Natural killer cell treated with Interleukin-12 subunit alpha and Interleukin-12 subunit beta and Interleukin-15 and Interleukin-18, amount 100 ng/mL, for 72 hours (primary cell): Measurements from ENCODE around the gene TNPO3. TPM values are rescaled to one million over a fixed set of nuclear protein-coding genes. Genes with fewer than 3 reads are reported as not detected.

Experiments used
- ATAC-seq, 2 donors: fragments of 150-1000 bp; cut with Tn5 transposase in 1 of 2; sonication (Bioruptor Pico), chemical (Tn5 transposase) in 1 of 2; 2 replicates each; pipeline ENCODE4 v1.10.0; 2021
- DNase-seq: peaks from one replicate; pipeline ENCODE4 v3.0.0; 2022; ENCODE audit warnings: low spot score
- H3K27ac Mint-ChIP-seq, 2 donors: 1 replicate in 1 of 2; 2 replicates in 1 of 2; pipeline ENCODE4 v1.8.0; 2022; ENCODE audit warnings: mixed read lengths in 2 of 2, mild to moderate bottlenecking in 1 of 2, moderate library complexity in 1 of 2
- H3K27me3 Mint-ChIP-seq, 2 donors: 1 replicate in 1 of 2; 2 replicates in 1 of 2; pipeline ENCODE4 v1.8.0; 2022; ENCODE audit warnings: mixed read lengths in 2 of 2
- H3K36me3 Mint-ChIP-seq: one replicate; pipeline ENCODE4 v1.8.0; 2022; ENCODE audit warnings: mixed read lengths
- H3K4me1 Mint-ChIP-seq, 2 donors: 1 replicate in 1 of 2; 2 replicates in 1 of 2; pipeline ENCODE4 v1.8.0; 2022; ENCODE audit warnings: low read depth in 2 of 2, mixed read lengths in 2 of 2, mild to moderate bottlenecking in 1 of 2
- H3K4me3 Mint-ChIP-seq: one replicate; pipeline ENCODE4 v1.8.0; 2022; ENCODE audit warnings: mixed read lengths
- H3K9me3 Mint-ChIP-seq: 2 replicates; pipeline ENCODE4 v1.8.0; 2022; ENCODE audit warnings: mixed read lengths
- total RNA-seq, 2 donors: library from RNA; stranded (reverse); gene quantifications; one replicate each; pipeline ENCODE4 v1.2.3, GENCODE V29; 2022

TNPO3 gene
- total RNA-seq, 2 donors from 2014 or later = 70.8 to 71.2 TPM

DNA sequence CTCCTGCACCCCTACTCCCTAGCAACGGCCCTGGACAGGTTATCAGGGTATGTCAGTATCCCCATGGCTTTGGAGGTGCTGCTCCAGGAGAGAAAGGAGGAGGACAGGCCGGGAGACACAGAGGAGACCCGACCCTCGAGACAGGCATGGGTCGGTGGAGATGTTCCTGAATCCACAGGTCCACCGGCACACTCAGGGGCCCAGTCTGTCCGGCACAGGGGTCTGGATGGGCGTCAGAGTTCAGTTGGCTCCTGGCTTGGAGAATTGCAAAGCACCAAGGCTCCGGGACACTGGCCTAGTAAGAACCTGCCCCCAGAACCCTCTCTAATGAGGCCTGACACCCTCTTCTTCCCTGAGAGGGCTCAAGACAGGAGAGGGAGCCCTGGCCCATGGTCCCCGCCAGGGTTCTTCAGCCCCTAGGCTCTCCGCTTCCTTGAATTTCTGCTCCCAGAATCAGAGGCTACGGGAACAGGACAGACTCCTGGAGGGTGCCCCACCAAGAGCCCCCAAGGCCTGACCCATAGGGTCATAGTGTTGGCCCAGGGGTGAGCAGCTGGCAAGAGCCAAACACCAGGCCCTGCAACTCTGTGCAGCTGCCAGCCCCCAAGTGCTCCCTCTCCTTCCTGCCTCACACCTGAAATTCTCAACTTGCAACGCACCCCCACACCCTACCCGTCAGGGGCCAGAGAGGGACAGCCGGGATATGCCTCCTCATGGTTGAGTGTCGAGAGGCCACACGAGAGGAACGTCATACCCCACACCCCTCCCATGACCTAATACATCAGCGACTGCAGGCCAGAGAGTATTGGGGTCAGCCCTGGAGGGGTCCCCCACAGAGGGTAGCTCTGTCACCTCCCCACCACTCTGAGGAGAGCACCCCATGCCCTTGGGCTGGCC is 122.7 kb downstream of the TNPO3 start:
- H3K27ac Mint-ChIP-seq = peak overlapping the region in 1 of 2 donors; percentile 9
- no peaks in the 10 kb centered on the region for H3K9me3 Mint-ChIP-seq
- H3K27me3 Mint-ChIP-seq = peaks cover 4 to 6% of the 10 kb centered on the region in 2 donors
- no peak overlapping the region for H3K4me3 Mint-ChIP-seq
- ATAC-seq (no peak), DNase-seq (no peak)
- H3K36me3 Mint-ChIP-seq = no peaks in the 10 kb centered on the region
- peaks cover 13 to 14% of the 10 kb centered on the region in 2 donors for H3K4me1 Mint-ChIP-seq

DNA sequence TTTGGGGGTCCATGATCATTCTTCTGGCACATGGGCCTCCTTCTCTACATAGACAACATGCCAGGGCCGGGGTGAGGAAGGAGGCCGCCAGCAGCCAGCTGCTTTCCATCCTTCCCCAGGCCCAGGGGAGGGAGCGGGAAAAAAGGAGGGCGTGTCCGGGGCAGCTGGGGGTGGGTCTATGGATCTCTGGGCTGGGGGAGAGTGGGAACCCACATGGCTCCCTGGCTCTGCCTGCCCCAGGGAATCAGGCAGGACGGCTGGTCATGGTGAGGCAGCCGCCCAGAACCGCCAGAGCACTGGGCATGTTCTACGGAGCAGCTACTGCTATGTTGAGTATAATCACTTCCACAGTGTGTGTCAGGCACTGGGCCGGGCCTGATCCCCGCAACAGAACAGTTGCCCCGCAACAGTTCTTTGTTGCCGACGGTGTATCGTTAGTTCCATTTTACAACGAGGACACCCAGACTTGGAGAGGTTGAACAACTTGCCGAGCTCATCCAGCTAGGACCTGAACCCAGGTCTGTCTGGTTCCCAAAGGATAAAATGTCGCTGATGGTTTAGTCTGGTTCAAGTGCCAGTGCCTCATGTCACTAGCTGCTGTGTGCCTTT is 123.6 kb downstream of the TNPO3 start:
- no peak for ATAC-seq
- Mint-ChIP-seq H3K36me3 (no peaks in the 10 kb centered on the region), H3K27ac (no peak overlapping the region), H3K9me3 (no peaks in the 10 kb centered on the region), H3K4me3 (no peak overlapping the region), H3K4me1 (peaks cover 8 to 9% of the 10 kb centered on the region in 2 donors), H3K27me3 (no peaks in the 10 kb centered on the region)
- DNase-seq = no peak

DNA sequence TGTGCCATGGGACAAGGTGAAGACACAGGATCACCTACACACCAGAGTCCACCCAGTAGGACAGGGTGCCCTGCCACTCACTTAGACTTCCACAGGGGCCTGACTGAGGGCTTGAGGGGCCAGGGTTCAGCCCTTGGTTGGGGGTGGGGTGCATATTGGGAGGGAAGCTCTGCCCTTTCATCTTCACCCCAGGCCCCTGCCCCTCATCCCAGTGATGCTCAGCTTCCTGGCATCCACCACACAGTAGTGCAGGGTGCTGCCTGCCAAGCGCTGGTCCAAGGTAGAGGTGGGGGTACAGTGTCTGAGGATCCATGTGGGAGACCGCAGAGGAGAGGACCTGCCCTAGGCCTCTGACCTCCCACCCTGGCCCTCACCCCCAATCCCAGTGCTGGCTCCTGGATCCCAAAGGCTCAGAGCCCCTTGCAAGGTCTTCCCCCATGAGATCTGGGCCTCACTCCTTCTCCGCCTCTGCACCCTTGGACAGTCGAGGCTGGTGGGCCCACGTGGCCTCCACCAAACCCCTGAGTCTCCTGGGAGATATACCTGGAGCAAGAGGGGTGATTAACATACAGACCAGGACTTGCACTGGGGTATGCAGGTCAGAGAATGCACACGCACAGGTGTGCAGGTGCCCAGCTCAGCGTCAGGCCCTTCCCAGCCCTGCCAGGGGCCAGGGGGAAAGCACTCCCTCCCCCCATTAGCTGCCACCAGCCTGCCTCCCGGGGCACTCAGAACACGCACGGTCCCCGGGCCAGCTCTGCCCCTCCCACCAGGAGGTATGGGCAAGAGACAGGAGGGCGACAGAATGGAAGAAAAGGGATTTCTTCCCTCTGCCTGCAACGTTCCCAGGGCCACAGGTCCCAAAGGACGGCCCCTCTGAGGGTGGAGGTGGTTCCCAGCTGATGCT is 125.8 kb downstream of the TNPO3 start:
- H3K4me1 Mint-ChIP-seq = peaks cover 6 to 8% of the 10 kb centered on the region in 2 donors
- no peak for DNase-seq
- H3K4me3 Mint-ChIP-seq = no peak overlapping the region
- H3K9me3 Mint-ChIP-seq = no peaks in the 10 kb centered on the region
- H3K27ac Mint-ChIP-seq = no peak overlapping the region
- no peak for ATAC-seq
- H3K27me3 Mint-ChIP-seq = no peaks in the 10 kb centered on the region
- no peaks in the 10 kb centered on the region for H3K36me3 Mint-ChIP-seq

DNA sequence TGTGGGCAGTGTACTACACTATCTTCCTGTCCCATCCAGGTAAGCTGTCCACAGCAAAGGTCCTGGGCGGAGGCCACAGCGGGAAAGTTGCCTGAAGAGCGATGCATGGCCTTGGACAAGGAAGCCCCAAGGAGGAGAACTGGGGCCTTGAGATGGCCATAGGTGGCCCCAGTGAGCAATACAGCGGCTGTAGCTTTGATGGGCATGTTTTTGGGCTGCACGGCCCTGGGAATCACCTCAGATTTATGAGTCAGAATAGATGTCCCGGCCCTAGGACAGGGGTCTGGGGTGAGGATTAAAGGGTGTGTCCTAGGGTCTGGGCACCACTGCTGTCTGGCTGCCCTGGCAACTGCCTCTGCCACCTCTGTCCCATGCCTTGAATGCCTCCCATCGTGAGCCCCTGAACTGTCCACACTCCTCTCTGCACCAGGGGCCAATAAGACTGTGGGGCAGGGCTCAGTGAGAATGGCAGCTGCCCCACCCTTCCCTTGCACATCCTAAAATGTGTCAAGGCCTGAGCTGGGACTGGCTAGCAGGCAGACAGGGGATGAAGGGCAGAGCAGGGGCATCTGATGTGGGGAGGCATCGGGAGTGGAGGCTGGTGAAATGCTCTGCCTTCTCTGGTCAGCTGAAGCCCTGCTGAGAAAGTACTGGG is 126.6 kb downstream of the TNPO3 start:
- Mint-ChIP-seq H3K4me1 (peaks cover 3 to 4% of the 10 kb centered on the region in 2 donors), H3K36me3 (no peaks in the 10 kb centered on the region), H3K27me3 (no peaks in the 10 kb centered on the region), H3K4me3 (no peak overlapping the region), H3K9me3 (no peaks in the 10 kb centered on the region), H3K27ac (no peak overlapping the region)
- DNase-seq (no peak), ATAC-seq (no peak)

DNA sequence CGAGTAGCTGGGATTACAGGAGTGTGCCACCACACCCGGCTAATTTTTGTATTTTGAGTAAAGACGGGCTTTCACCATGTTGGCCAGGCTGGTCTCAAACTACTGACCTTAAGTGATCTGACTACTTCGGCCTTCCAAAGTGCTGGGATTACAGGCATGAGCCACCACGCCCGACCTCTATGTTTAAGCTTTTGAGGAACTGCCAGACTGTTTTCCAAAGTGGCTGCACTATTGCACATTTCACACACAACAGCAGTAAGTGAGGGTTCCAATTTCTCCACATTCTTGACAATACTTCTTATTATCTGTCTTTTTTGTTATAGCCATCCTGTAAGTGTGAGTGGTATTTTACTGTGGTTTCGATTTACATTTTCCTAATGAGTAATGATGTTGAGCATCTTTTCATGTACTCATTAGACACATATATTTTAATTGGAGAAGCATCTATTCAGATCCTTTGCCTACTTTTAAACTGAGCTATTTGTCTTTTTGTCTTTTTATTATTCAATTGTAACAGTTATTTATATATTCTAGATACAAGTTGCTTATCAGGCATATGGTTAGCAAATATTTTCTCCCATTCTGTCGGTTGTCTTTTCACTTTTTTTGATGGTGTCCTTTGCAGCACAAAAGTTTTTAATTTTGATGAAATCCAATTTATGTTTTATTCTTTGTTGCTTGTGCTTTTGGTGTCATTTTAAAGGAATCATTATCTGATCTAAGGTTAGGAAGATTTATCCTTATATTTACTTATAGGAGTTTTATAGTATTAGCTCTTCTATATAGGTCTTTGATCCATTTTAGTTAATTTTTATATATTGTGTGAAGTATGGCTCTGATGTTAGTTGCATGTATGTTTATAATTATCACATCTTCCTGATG is 130.0 kb downstream of the TNPO3 start:
- ATAC-seq = no peak
- no peak overlapping the region for H3K27ac Mint-ChIP-seq
- peak; percentile 15 for DNase-seq
- H3K36me3 Mint-ChIP-seq = no peaks in the 10 kb centered on the region
- H3K4me3 Mint-ChIP-seq = no peak overlapping the region
- no peaks in the 10 kb centered on the region for H3K4me1 Mint-ChIP-seq
- peaks cover 8 to 13% of the 10 kb centered on the region in 2 donors for H3K27me3 Mint-ChIP-seq
- H3K9me3 Mint-ChIP-seq = no peaks in the 10 kb centered on the region

DNA sequence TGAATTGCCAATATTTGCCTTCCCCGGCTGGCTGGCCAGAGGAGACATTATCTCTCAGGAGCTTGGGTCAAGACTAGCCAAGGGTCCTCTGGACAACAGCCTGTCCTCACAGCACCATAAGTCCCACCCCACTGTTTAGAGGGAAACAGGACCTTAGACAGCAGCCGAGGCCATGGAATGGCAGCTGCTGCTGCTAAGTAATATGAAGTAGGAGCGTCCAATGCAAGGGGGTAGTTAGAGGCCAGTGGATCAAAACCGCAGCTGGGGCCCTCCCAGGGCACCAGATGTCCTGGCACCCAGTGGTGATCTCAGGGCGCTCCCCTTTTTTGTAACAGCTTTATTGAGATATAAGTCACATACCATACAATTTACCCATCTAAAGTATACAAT is 131.5 kb downstream of the TNPO3 start:
- DNase-seq (peak; percentile 49), ATAC-seq (no peak)
- Mint-ChIP-seq H3K4me1 (no peaks in the 10 kb centered on the region), H3K9me3 (no peaks in the 10 kb centered on the region), H3K27me3 (peaks cover 15 to 25% of the 10 kb centered on the region in 2 donors), H3K27ac (no peak overlapping the region), H3K36me3 (no peaks in the 10 kb centered on the region), H3K4me3 (no peak overlapping the region)

DNA sequence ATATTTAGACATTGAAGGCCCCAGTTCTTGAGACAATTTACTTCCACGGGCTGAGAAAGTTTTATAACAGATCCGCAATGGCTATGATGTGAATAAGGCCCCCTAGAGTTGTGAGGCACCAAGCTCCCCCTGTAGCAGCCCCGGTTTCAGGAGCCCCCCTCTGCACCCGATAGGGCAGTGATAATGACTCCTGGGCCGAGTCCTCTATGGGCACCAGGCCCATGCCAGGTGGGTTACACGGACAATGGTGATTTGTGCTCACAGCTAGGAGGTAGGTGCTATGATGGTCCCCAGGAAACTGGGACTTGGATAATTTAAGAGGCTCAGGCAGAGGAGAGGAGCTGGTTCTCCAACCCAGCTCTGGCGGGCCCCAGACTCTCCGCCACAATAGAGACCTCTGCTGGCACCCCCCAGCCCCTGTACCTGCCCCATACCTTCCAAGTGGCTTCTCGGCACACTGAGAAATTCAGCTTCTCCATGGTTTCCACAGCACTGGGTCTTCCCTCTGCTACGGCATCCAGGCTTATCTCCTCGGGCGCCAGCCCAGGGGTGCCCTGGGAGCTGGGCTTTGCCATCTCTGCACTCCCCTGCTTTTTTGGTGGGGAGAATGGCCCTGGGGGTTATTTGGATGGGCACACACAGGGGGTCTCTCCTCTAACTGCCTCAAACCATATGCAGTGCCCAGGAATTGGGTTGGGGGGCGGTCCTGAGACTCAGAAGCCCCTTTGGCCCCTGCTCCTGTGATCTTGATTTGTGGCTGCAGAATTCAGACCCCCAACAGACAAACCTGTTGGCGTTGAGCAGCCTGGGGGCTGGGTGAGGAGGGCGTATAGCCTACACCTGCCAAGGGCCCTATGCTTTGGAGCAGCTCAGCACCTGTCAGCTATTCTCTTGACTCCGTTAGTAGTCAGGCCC is 132.2 kb downstream of the TNPO3 start:
- Mint-ChIP-seq H3K9me3 (no peaks in the 10 kb centered on the region), H3K36me3 (no peaks in the 10 kb centered on the region), H3K4me1 (no peaks in the 10 kb centered on the region), H3K27me3 (peaks cover 19 to 31% of the 10 kb centered on the region in 2 donors), H3K4me3 (no peak overlapping the region), H3K27ac (no peak overlapping the region)
- DNase-seq (peak; percentile 18), ATAC-seq (peak in 1 of 2 donors; percentile 35)

DNA sequence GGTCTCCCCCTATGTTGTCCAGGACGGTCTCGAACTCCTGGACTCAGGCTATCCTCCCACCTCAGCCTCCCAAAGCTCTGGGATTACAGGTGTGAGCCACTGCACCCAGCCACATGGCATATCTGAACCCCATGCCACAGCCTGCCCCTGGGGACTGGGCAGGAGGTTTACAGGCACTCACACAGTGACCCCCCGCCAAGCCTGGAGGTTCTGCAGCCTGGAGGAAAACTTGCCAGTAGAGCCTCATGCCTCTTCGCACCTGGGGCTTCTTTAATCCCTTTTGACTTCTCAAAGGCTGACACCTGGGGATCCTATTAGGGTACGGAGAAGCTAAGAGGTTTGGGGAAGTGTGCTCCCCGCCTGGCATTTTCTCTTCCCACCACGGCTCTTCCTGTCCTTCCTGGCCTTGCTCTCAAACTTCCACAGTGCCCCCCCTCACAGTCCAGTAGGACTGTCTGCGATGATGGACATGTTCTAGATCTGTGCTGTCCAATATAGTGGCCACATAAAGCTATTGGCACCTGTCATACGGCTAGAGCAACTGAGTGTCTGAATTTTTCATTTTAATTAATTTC is 133.0 kb downstream of the TNPO3 start:
- H3K27me3 Mint-ChIP-seq = peaks cover 25 to 31% of the 10 kb centered on the region in 2 donors
- no peak overlapping the region for H3K4me3 Mint-ChIP-seq
- no peaks in the 10 kb centered on the region for H3K4me1 Mint-ChIP-seq
- H3K36me3 Mint-ChIP-seq = no peaks in the 10 kb centered on the region
- no peak overlapping the region for H3K27ac Mint-ChIP-seq
- peak; percentile 10 for DNase-seq
- H3K9me3 Mint-ChIP-seq = no peaks in the 10 kb centered on the region
- no peak for ATAC-seq

DNA sequence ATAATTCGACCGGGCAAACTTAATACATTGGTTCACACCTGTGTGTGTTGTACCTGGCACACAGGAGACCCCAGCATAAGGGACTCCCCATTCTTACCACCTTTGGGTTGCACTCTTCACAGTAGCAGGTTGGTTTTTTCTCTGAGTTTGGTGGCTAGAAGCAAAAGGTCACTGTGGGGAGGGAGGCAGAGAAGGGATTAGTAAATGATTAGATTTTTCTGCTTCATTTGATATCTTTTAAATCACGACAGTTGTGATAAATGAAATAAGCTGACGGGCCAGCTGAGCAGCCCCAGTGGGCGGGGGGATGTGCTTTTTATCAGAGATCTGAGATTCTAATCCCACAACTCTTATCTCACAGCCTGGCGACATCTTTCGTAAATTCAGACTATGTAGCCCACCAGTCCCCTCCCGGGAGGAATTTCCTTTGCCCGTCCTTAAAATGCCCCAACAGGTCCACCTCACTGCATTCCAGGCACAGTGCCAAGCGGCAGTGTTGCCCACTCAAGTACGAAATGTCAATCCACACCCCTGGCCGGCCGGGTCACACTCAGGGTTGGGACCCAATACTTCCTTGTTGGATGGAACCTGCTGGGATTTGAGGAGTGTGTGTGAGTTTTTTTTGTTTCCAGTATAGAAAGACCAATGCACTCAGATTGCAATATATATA is 133.9 kb downstream of the TNPO3 start:
- Mint-ChIP-seq H3K27ac (no peak overlapping the region), H3K4me3 (no peak overlapping the region), H3K36me3 (no peaks in the 10 kb centered on the region), H3K4me1 (no peaks in the 10 kb centered on the region), H3K9me3 (no peaks in the 10 kb centered on the region), H3K27me3 (peaks cover 30 to 31% of the 10 kb centered on the region in 2 donors)
- no peak for DNase-seq
- no peak for ATAC-seq

DNA sequence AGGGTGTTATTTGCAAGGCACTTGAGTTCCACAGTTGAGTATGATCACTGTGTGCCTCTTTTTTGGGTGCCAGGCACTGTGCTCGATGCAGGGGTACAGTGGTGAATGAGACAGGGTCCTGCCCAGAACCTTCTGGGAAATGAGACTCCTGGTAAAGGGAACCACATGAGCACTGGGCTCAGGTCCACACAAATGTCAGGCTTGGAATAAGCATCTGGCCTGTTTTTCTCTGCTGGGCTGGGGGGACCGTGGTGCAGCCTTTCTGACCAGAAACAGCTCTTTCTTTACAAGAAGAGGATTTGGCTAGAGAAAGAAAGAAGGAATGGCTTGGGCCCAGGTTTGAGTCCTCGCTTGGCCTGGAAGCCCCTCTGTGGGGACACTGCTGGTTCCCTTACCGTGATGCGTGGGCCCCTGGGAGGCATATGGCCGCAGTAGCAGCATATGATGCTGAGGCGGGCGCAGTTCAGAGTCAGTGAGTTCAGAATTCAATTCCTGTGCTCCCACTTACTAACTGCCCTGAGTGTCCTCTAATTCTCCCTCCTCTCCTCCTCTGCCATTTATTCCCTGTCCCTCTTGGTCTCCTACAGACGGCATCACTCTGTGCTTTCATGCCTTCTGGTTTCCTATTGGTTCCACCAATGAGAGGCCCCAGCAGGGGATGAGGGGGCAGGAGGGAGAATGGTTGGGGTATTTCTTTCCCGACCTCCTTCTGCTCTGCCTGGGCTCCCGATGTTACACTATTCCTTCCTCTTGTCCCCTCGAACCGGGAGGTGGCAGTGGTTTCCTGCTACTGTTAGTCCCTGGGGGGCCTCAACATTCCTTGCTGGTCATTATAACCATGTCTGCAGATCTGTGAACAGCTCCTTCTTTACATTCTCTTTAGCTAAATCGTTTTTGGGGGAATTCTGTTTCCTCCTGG is 134.8 kb downstream of the TNPO3 start:
- H3K36me3 Mint-ChIP-seq = no peaks in the 10 kb centered on the region
- H3K27ac Mint-ChIP-seq = no peak overlapping the region
- H3K27me3 Mint-ChIP-seq = peaks cover 35 to 37% of the 10 kb centered on the region in 2 donors
- no peak overlapping the region for H3K4me3 Mint-ChIP-seq
- no peaks in the 10 kb centered on the region for H3K9me3 Mint-ChIP-seq
- H3K4me1 Mint-ChIP-seq = peaks cover 5% of the 10 kb centered on the region in 2 donors
- ATAC-seq (no peak), DNase-seq (peak; percentile 56)
